Body of pancreas (tissue), 4 donors: ENCODE data around the gene SETD2.

Experiments
- POLR2A ChIP-seq, 3 donors: fragments of 450-650 bp; IDR thresholded peaks; one replicate each; pipeline ENCODE4 v1.6.1; 2016; ENCODE audit warnings: antibody characterized with exemption in 3 of 3, mild to moderate bottlenecking in 2 of 3
- TF ChIP-seq, protein P1 (sequence below), 7 experiments: fragments of 450-650 bp in 4 of 7; fragments of 200-600 bp in 3 of 7; sonication (generic) in 3 of 7; IDR thresholded peaks; one replicate each; pipeline ENCODE4 v1.5.1; 2016 to 2019; ENCODE audit warnings: antibody characterized with exemption in 7 of 7

DNA sequence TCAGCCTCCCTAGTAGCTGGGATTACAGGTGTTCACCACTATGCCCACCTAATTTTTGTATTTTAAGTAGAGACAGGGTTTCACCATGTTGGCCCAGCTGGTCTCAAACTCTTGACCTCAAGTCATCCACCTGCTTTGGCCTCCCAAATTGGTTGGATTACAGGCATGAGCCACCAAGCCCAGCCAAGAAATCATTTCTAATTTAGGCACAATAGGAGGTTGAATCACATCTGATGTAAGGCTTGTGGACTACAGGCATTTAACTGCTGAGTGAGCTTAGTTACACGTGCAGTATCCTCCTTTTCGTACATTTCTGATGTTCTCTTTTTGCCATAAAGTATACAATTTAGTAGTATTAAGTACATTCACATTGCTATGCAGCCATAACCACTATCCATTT, 31.1 kb upstream of the SETD2 start:
- TF ChIP-seq, protein P1, sequence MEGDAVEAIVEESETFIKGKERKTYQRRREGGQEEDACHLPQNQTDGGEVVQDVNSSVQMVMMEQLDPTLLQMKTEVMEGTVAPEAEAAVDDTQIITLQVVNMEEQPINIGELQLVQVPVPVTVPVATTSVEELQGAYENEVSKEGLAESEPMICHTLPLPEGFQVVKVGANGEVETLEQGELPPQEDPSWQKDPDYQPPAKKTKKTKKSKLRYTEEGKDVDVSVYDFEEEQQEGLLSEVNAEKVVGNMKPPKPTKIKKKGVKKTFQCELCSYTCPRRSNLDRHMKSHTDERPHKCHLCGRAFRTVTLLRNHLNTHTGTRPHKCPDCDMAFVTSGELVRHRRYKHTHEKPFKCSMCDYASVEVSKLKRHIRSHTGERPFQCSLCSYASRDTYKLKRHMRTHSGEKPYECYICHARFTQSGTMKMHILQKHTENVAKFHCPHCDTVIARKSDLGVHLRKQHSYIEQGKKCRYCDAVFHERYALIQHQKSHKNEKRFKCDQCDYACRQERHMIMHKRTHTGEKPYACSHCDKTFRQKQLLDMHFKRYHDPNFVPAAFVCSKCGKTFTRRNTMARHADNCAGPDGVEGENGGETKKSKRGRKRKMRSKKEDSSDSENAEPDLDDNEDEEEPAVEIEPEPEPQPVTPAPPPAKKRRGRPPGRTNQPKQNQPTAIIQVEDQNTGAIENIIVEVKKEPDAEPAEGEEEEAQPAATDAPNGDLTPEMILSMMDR (IDR thresholded peaks at IDR 0.05), result no peak
- no peak for TF ChIP-seq POLR2A (IDR thresholded peaks at IDR 0.05)
